ENCODE measurements around the gene IKZF3. TPM values are rescaled to one million over a fixed set of nuclear protein-coding genes. Genes with fewer than 3 reads are reported as not detected.

IKZF3 gene
- total and polyA plus RNA-seq, 10 of the 15 experiments (the other 5 are each of a cell fraction or from before 2014, with no cell fraction given), result 5.5 to 98.2 (median 47.6) TPM

DNA sequence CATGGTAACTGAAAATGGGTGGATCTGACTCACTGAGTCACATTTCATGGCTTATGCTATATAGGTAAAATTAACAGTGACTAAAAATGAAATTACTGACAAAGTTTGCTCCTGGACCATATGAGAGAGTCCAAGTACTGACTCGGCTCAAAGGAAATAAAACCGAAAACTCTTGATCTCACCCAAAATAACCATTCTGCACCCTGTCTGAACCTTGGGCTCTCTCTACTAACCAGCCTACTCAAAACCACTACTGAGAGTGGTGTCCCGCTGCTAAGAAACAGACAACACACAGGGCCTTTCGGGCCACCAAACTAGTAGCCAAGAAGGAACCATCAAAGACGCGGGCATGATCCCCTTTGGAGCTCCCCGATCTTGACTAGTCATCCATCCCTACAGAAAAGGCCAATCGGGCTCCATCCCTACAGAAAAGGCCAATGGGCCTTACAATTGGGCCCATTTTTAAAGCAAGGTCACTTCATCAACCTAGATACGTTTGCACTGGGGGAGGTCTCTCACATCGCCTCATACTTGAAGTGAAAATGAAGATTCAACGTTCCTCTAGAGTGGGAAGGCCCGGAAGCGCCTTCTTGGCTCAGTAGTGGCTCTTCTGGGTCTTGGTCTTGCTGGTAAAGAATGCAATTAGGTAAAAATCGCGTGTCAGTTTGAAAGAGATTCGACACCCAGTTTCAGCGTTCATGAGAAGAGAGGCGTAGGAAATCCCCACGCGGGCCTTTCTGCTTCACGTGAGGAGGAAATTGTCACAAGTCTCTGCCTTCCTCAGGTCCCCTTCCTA is 3.2 kb upstream of the IKZF3 start (continued):
- TF ChIP-seq, protein P1, sequence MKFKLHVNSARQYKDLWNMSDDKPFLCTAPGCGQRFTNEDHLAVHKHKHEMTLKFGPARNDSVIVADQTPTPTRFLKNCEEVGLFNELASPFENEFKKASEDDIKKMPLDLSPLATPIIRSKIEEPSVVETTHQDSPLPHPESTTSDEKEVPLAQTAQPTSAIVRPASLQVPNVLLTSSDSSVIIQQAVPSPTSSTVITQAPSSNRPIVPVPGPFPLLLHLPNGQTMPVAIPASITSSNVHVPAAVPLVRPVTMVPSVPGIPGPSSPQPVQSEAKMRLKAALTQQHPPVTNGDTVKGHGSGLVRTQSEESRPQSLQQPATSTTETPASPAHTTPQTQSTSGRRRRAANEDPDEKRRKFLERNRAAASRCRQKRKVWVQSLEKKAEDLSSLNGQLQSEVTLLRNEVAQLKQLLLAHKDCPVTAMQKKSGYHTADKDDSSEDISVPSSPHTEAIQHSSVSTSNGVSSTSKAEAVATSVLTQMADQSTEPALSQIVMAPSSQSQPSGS (IDR thresholded peaks at IDR 0.05; ENCODE audit: low read length), result peak; percentile 91
- TF ChIP-seq, protein P2, sequence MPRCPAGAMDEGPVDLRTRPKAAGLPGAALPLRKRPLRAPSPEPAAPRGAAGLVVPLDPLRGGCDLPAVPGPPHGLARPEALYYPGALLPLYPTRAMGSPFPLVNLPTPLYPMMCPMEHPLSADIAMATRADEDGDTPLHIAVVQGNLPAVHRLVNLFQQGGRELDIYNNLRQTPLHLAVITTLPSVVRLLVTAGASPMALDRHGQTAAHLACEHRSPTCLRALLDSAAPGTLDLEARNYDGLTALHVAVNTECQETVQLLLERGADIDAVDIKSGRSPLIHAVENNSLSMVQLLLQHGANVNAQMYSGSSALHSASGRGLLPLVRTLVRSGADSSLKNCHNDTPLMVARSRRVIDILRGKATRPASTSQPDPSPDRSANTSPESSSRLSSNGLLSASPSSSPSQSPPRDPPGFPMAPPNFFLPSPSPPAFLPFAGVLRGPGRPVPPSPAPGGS (IDR thresholded peaks at IDR 0.05; ENCODE audit: borderline replicate concordance, insufficient read depth, low read depth, low read length, poor library complexity, severe bottlenecking), result peak; percentile 21
- TF ChIP-seq TCF12 (IDR thresholded peaks at IDR 0.05; ENCODE audit: low read depth, low read length), result peak; percentile 62; the same call in 1 of the 2 replicates
- TF ChIP-seq FOS (IDR thresholded peaks at IDR 0.05; ENCODE audit: borderline replicate concordance, extremely low read depth, insufficient read length), result no peak
- peak; percentile 11 for TF ChIP-seq SP1 (IDR thresholded peaks at IDR 0.05; ENCODE audit: low read depth, low read length)
- peak; percentile 88 for TF ChIP-seq ZBED1 (IDR thresholded peaks at IDR 0.05; ENCODE audit: borderline replicate concordance)
- peak; percentile 84; the same call in 1 of the 2 replicates for TF ChIP-seq RBBP5 (conservative IDR thresholded peaks at IDR 0.05)
- TF ChIP-seq KAT2A (conservative IDR thresholded peaks at IDR 0.05; ENCODE audit: control insufficient read depth, low read depth, low read length), result no peak
- peak; percentile 63; the same call in 1 of the 2 replicates for TF ChIP-seq DPF2 (IDR thresholded peaks at IDR 0.05)
- peak; percentile 51; the same call in 1 of the 2 replicates for TF ChIP-seq SMAD5 (IDR thresholded peaks at IDR 0.05; ENCODE audit: low read depth)
- TF ChIP-seq, protein P3, sequence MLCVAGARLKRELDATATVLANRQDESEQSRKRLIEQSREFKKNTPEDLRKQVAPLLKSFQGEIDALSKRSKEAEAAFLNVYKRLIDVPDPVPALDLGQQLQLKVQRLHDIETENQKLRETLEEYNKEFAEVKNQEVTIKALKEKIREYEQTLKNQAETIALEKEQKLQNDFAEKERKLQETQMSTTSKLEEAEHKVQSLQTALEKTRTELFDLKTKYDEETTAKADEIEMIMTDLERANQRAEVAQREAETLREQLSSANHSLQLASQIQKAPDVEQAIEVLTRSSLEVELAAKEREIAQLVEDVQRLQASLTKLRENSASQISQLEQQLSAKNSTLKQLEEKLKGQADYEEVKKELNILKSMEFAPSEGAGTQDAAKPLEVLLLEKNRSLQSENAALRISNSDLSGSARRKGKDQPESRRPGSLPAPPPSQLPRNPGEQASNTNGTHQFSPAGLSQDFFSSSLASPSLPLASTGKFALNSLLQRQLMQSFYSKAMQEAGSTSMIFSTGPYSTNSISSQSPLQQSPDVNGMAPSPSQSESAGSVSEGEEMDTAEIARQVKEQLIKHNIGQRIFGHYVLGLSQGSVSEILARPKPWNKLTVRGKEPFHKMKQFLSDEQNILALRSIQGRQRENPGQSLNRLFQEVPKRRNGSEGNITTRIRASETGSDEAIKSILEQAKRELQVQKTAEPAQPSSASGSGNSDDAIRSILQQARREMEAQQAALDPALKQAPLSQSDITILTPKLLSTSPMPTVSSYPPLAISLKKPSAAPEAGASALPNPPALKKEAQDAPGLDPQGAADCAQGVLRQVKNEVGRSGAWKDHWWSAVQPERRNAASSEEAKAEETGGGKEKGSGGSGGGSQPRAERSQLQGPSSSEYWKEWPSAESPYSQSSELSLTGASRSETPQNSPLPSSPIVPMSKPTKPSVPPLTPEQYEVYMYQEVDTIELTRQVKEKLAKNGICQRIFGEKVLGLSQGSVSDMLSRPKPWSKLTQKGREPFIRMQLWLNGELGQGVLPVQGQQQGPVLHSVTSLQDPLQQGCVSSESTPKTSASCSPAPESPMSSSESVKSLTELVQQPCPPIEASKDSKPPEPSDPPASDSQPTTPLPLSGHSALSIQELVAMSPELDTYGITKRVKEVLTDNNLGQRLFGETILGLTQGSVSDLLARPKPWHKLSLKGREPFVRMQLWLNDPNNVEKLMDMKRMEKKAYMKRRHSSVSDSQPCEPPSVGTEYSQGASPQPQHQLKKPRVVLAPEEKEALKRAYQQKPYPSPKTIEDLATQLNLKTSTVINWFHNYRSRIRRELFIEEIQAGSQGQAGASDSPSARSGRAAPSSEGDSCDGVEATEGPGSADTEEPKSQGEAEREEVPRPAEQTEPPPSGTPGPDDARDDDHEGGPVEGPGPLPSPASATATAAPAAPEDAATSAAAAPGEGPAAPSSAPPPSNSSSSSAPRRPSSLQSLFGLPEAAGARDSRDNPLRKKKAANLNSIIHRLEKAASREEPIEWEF (IDR thresholded peaks at IDR 0.05; ENCODE audit: insufficient replicate concordance, low read depth, low read length), result peak; percentile 50
- peak; percentile 35; the same call in 1 of the 2 replicates for TF ChIP-seq TAF1 (IDR thresholded peaks at IDR 0.05; ENCODE audit: borderline replicate concordance, low read depth, low read length)
- TF ChIP-seq, protein P4, sequence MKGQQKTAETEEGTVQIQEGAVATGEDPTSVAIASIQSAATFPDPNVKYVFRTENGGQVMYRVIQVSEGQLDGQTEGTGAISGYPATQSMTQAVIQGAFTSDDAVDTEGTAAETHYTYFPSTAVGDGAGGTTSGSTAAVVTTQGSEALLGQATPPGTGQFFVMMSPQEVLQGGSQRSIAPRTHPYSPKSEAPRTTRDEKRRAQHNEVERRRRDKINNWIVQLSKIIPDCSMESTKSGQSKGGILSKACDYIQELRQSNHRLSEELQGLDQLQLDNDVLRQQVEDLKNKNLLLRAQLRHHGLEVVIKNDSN (IDR thresholded peaks at IDR 0.05; ENCODE audit: borderline replicate concordance, extremely low read length, insufficient read depth, low read depth, low read length), result no peak
- peak; percentile 83 for TF ChIP-seq CREM (IDR thresholded peaks at IDR 0.05; ENCODE audit: low read depth)
- TF ChIP-seq, protein P5, sequence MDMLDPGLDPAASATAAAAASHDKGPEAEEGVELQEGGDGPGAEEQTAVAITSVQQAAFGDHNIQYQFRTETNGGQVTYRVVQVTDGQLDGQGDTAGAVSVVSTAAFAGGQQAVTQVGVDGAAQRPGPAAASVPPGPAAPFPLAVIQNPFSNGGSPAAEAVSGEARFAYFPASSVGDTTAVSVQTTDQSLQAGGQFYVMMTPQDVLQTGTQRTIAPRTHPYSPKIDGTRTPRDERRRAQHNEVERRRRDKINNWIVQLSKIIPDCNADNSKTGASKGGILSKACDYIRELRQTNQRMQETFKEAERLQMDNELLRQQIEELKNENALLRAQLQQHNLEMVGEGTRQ (IDR thresholded peaks at IDR 0.05; ENCODE audit: borderline replicate concordance, low read depth, low read length), result no peak; the same call in 1 of the 2 replicates
- no peak for TF ChIP-seq NR2C1 (IDR thresholded peaks at IDR 0.05)
- TF ChIP-seq, protein P6, sequence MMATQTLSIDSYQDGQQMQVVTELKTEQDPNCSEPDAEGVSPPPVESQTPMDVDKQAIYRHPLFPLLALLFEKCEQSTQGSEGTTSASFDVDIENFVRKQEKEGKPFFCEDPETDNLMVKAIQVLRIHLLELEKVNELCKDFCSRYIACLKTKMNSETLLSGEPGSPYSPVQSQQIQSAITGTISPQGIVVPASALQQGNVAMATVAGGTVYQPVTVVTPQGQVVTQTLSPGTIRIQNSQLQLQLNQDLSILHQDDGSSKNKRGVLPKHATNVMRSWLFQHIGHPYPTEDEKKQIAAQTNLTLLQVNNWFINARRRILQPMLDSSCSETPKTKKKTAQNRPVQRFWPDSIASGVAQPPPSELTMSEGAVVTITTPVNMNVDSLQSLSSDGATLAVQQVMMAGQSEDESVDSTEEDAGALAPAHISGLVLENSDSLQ (IDR thresholded peaks at IDR 0.05), result peak; percentile 41; the same call in 1 of the 2 replicates
- TF ChIP-seq TCF7 (IDR thresholded peaks at IDR 0.05; ENCODE audit: borderline replicate concordance), result peak; percentile 65; the same call in 1 of the 2 replicates
